IMR-90 (cell line): ENCODE data around the gene BRPF3. TPM values are rescaled to one million over a fixed set of nuclear protein-coding genes. Genes with fewer than 3 reads are reported as not detected.

Experiments
- ATAC-seq: fragments of 200-7000 bp; cut with Tn5 transposase; 2 replicates; pipeline ENCODE4 v1.9.1; 2020; ENCODE audit warnings: low read depth, mild to moderate bottlenecking, moderate library complexity
- BruUV-seq: library from RNA; stranded (reverse); fragments of 400-500 nt; replicated peaks from 2 replicates; lab custom pipeline; 2021; lab: Mats Ljungman, UMichigan
- CTCF ChIA-PET: fragments of 300-600 bp; formaldehyde crosslinking; extraction: SDS; loops from one replicate; lab custom pipeline; 2021; ENCODE audit warnings: antibody characterized with exemption; lab: Yijun Ruan, JAX
- POLR2A ChIA-PET: fragments of 300-600 bp; sonication (Branson Sonifier 250); formaldehyde crosslinking; loops from one replicate; lab custom pipeline; 2022; ENCODE audit warnings: antibody characterized with exemption; ENCODE audit not compliant: unreplicated experiment; lab: Charles Lee
- DNase-seq: peaks from one replicate; pipeline ENCODE4 v3.0.0; 2013
- H2AFZ ChIP-seq: replicated peaks from 2 replicates; pipeline ENCODE3; 2013; ENCODE audit warnings: low read length, mild to moderate bottlenecking; ENCODE audit not compliant: poor library complexity
- H2AK5ac ChIP-seq: 2 replicates; pipeline ENCODE4 v1.6.1; 2013; ENCODE audit warnings: low read depth, low read length, inconsistent platforms
- H2AK9ac ChIP-seq: replicated peaks from 2 replicates; pipeline ENCODE3; 2013; ENCODE audit warnings: mild to moderate bottlenecking, low read depth, low read length, moderate library complexity; ENCODE audit not compliant: poor library complexity
- H2BK120ac ChIP-seq: 2 replicates; pipeline ENCODE4 v1.6.1; 2013; ENCODE audit warnings: low read depth, low read length, inconsistent platforms
- H2BK15ac ChIP-seq: 3 replicates; pipeline ENCODE4 v1.6.1; 2013; ENCODE audit warnings: low read depth, low read length, inconsistent platforms
- H2BK20ac ChIP-seq: 2 replicates; pipeline ENCODE4 v1.6.1; 2013; ENCODE audit warnings: low read depth, mild to moderate bottlenecking, inconsistent platforms, low read length, moderate library complexity
- H2BK5ac ChIP-seq: 2 replicates; pipeline ENCODE4 v1.6.1; 2013; ENCODE audit warnings: mild to moderate bottlenecking, low read depth, low read length, inconsistent platforms; ENCODE audit not compliant: poor library complexity, severe bottlenecking
- H3K14ac ChIP-seq: replicated peaks from 2 replicates; pipeline ENCODE4 v1.6.1; 2013; ENCODE audit warnings: low read depth, low read length, inconsistent platforms
- H3K18ac ChIP-seq: 2 replicates; pipeline ENCODE4 v1.6.1; 2013; ENCODE audit warnings: low read depth, low read length, control low read depth
- H3K23ac ChIP-seq: 2 replicates; pipeline ENCODE4 v1.6.1; 2013; ENCODE audit warnings: low read depth, low read length, inconsistent platforms
- H3K27ac ChIP-seq: 2 replicates; pipeline ENCODE4 v1.5.1; 2013; ENCODE audit warnings: mild to moderate bottlenecking, control low read depth, low read length; ENCODE audit not compliant: insufficient read depth
- H3K27me3 ChIP-seq: 2 replicates; pipeline ENCODE4 v1.6.1; 2013; ENCODE audit warnings: low read length; ENCODE audit not compliant: control insufficient read depth, insufficient read depth
- H3K36me3 ChIP-seq: 2 replicates; pipeline ENCODE4 v1.6.1; 2013; ENCODE audit warnings: low read length, mixed read lengths; ENCODE audit not compliant: control insufficient read depth, insufficient read depth
- H3K4ac ChIP-seq: 2 replicates; pipeline ENCODE4 v1.6.1; 2013; ENCODE audit warnings: low read depth, low read length, inconsistent platforms
- H3K4me1 ChIP-seq: 2 replicates; pipeline ENCODE4 v1.6.1; 2013; ENCODE audit warnings: low read length, mixed read lengths; ENCODE audit not compliant: control insufficient read depth, insufficient read depth
- H3K4me2 ChIP-seq: 2 replicates; pipeline ENCODE4 v1.6.1; 2013; ENCODE audit warnings: low read depth, mild to moderate bottlenecking, control low read depth, low read length, moderate library complexity
- H3K4me3 ChIP-seq: 2 replicates; pipeline ENCODE4 v1.5.1; 2013; ENCODE audit warnings: low read depth, mild to moderate bottlenecking, control low read depth, low read length, moderate library complexity; ENCODE audit not compliant: insufficient read depth
- H3K56ac ChIP-seq: 2 replicates; pipeline ENCODE4 v1.6.1; 2013; ENCODE audit warnings: low read length, inconsistent platforms; ENCODE audit not compliant: insufficient read depth; ENCODE audit errors: extremely low read depth
- H3K79me1 ChIP-seq, 2 experiments: 2 replicates each; pipeline ENCODE4 v1.6.1; 2013; ENCODE audit warnings: low read length in 2 of 2, inconsistent platforms in 1 of 2, low read depth in 1 of 2
- H3K9ac ChIP-seq: 2 replicates; pipeline ENCODE4 v1.6.1; 2013; ENCODE audit warnings: low read depth, low read length, control low read depth
- H3K9me1 ChIP-seq: 2 replicates; pipeline ENCODE4 v1.6.1; 2013; ENCODE audit warnings: low read length, inconsistent platforms; ENCODE audit not compliant: insufficient read depth
- H3K9me3 ChIP-seq: 2 replicates; pipeline ENCODE4 v1.6.1; 2013; ENCODE audit warnings: low read length; ENCODE audit not compliant: control insufficient read depth, insufficient read depth
- H4K20me1 ChIP-seq: 2 replicates; pipeline ENCODE4 v1.6.1; 2013; ENCODE audit warnings: low read length, inconsistent platforms; ENCODE audit not compliant: insufficient read depth
- H4K5ac ChIP-seq: 2 replicates; pipeline ENCODE4 v1.6.1; 2013; ENCODE audit warnings: mild to moderate bottlenecking, low read depth, low read length, control low read depth
- H4K8ac ChIP-seq, 2 experiments: 2 replicates each; pipeline ENCODE4 v1.6.1; 2013; ENCODE audit warnings: low read depth in 2 of 2, low read length in 2 of 2, control low read depth in 1 of 2, inconsistent platforms in 1 of 2
- H4K91ac ChIP-seq: 2 replicates; pipeline ENCODE4 v1.6.1; 2013; ENCODE audit warnings: low read depth, low read length, inconsistent platforms; ENCODE audit not compliant: insufficient read depth
- BHLHE40 ChIP-seq: fragments of 150-350 bp; IDR thresholded peaks from 2 replicates; pipeline ENCODE4 v1.6.1; 2016; ENCODE audit warnings: mild to moderate bottlenecking, low read depth, low read length
- FOS ChIP-seq: fragments of 150-350 bp; IDR thresholded peaks from 2 replicates; pipeline ENCODE4 v1.6.1; 2016; ENCODE audit warnings: low read depth, low read length
- MAFK ChIP-seq: IDR thresholded peaks from 2 replicates; pipeline ENCODE4 v1.6.1; 2012; ENCODE audit warnings: low read depth, low read length, improper control_type of control experiment
- MXI1 ChIP-seq: IDR thresholded peaks from 2 replicates; pipeline ENCODE4 v1.6.1; 2012; ENCODE audit warnings: low read depth, mild to moderate bottlenecking, low read length, moderate library complexity, borderline replicate concordance
- NFE2L2 ChIP-seq: fragments of 150-350 bp; IDR thresholded peaks from 2 replicates; pipeline ENCODE4 v1.6.1; 2016; ENCODE audit warnings: low read depth, mild to moderate bottlenecking, low read length
- RAD21 ChIP-seq: IDR thresholded peaks from 2 replicates; pipeline ENCODE4 v1.6.1; 2012; ENCODE audit warnings: low read length, improper control_type of control experiment
- RCOR1 ChIP-seq: IDR thresholded peaks from 2 replicates; pipeline ENCODE4 v1.6.1; 2012; ENCODE audit warnings: mild to moderate bottlenecking, low read length, improper control_type of control experiment; ENCODE audit not compliant: insufficient replicate concordance
- WGBS, 2 experiments: methylation state at CpG; one replicate each; pipeline versions ENCODE4 v1.1.5 to v1.1.7; 2013; ENCODE audit warnings: missing lambda C conversion rate in 2 of 2; ENCODE audit not compliant: insufficient read length in 1 of 2; ENCODE audit errors: extremely low coverage in 2 of 2; 5-methylcytosine and 5-hydroxymethylcytosine counted together
- dilution Hi-C: fragments of 300-500 bp; cut with HindIII; formaldehyde crosslinking; loops from one replicate; pipeline ENCODE4 v1.14.3; 2018; ENCODE audit warnings: low sequenced_read_pairs; ENCODE audit not compliant: unreplicated experiment
- in situ Hi-C: fragments of 300-500 bp; cut with MboI; formaldehyde crosslinking; loops from 3 replicates; pipeline ENCODE4 v1.14.3; 2019; ENCODE audit warnings: low sequenced_read_pairs, inconsistent platforms, mixed read lengths
- intact Hi-C: fragments of 100-400 bp; cut with micrococcal nuclease; formaldehyde crosslinking; loops from 2 replicates; pipeline ENCODE4 v1.10.0; 2022
- polyA plus RNA-seq, 3 experiments: library from polyadenylated mRNA; depleted of rRNA; stranded (reverse); fragments of >200 nt; gene quantifications; 2 replicates each; pipeline ENCODE4 v1.2.3, GENCODE V29; 2012; ENCODE audit warnings: low replicate concordance in 1 of 3
- total RNA-seq: library from RNA; depleted of rRNA; stranded (reverse); fragments of >200 nt; gene quantifications from 2 replicates; pipeline ENCODE4 v1.2.3, GENCODE V29; 2012
- TF ChIP-seq, protein P1 (sequence below): fragments of 150-350 bp; IDR thresholded peaks from 2 replicates; pipeline ENCODE4 v1.6.1; 2017; ENCODE audit warnings: mild to moderate bottlenecking, antibody characterized with exemption, low read length, low read depth
- TF ChIP-seq, protein P2 (sequence below): conservative IDR thresholded peaks from 2 replicates; pipeline ENCODE4 v1.5.1; 2012; ENCODE audit warnings: mild to moderate bottlenecking, low read depth, low read length, improper control_type of control experiment
- TF ChIP-seq, protein P3 (sequence below): fragments of 150-350 bp; IDR thresholded peaks from 2 replicates; pipeline ENCODE4 v1.6.1; 2016; ENCODE audit warnings: low read depth, mild to moderate bottlenecking, low read length, moderate library complexity, borderline replicate concordance

BRPF3 gene
- total and polyA plus RNA-seq, 2 of the 4 experiments (the other 2 are of a cell fraction) = 10.2 to 17.2 TPM

DNA sequence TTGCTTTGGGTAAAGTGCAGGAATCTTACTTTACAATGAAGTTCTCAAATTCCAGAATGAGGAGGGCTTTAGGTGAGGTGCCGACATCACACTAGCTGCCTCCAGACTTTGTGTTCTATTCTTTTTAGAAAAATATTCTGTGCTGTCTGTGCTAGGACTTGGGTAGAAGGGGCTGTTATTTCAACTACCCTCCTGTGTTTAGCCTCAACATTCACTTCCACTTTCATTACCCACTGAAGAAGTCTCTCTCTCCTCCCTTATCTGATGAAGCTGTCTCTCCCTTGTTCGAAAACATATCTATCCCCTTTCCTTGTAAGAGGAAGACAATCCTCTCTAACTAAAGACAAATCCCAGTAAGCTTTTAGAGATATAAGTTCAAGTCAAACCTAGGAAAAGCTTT lies 25.0 kb upstream of the BRPF3 start:
- in situ Hi-C loops = no loop called here
- intact Hi-C loops = no loop called here
- Histone ChIP-seq H3K27ac (no peak overlapping the region), H3K14ac (no peak overlapping the region), H3K56ac (no peak overlapping the region), H3K4me2 (no peak overlapping the region), H2AK9ac (no peak overlapping the region), H2BK5ac (no peak overlapping the region), H3K36me3 (no peaks in the 10 kb centered on the region), H4K5ac (no peak overlapping the region), H2AK5ac (no peak overlapping the region), H4K8ac (no peak overlapping the region), H3K9ac (no peak overlapping the region), H3K4me1 (no peaks in the 10 kb centered on the region), H3K27me3 (peaks cover 2% of the 10 kb centered on the region), H3K4me3 (no peak overlapping the region), H2BK15ac (no peak overlapping the region), H2BK20ac (no peak overlapping the region), H3K23ac (no peak overlapping the region), H3K9me3 (no peaks in the 10 kb centered on the region), H3K79me1 (no peaks in the 10 kb centered on the region), H3K9me1 (no peaks in the 10 kb centered on the region), H3K4ac (no peak overlapping the region), H4K91ac (no peak overlapping the region), H2BK120ac (no peak overlapping the region), H2AFZ (no peak overlapping the region), H4K20me1 (no peaks in the 10 kb centered on the region), H3K18ac (no peak overlapping the region)
- BruUV-seq = no TSS peak
- dilution Hi-C loops = no loop called here
- ChIA-PET CTCF (no interaction called here), POLR2A (no interaction called here)
- TF ChIP-seq BHLHE40 (no peak), RAD21 (no peak), MAFK (no peak), RCOR1 (no peak), MXI1 (no peak), FOS (no peak), NFE2L2 (no peak)
- TF ChIP-seq, protein P1, sequence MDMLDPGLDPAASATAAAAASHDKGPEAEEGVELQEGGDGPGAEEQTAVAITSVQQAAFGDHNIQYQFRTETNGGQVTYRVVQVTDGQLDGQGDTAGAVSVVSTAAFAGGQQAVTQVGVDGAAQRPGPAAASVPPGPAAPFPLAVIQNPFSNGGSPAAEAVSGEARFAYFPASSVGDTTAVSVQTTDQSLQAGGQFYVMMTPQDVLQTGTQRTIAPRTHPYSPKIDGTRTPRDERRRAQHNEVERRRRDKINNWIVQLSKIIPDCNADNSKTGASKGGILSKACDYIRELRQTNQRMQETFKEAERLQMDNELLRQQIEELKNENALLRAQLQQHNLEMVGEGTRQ = no peak
- TF ChIP-seq, protein P2, sequence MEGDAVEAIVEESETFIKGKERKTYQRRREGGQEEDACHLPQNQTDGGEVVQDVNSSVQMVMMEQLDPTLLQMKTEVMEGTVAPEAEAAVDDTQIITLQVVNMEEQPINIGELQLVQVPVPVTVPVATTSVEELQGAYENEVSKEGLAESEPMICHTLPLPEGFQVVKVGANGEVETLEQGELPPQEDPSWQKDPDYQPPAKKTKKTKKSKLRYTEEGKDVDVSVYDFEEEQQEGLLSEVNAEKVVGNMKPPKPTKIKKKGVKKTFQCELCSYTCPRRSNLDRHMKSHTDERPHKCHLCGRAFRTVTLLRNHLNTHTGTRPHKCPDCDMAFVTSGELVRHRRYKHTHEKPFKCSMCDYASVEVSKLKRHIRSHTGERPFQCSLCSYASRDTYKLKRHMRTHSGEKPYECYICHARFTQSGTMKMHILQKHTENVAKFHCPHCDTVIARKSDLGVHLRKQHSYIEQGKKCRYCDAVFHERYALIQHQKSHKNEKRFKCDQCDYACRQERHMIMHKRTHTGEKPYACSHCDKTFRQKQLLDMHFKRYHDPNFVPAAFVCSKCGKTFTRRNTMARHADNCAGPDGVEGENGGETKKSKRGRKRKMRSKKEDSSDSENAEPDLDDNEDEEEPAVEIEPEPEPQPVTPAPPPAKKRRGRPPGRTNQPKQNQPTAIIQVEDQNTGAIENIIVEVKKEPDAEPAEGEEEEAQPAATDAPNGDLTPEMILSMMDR = no peak
- TF ChIP-seq, protein P3, sequence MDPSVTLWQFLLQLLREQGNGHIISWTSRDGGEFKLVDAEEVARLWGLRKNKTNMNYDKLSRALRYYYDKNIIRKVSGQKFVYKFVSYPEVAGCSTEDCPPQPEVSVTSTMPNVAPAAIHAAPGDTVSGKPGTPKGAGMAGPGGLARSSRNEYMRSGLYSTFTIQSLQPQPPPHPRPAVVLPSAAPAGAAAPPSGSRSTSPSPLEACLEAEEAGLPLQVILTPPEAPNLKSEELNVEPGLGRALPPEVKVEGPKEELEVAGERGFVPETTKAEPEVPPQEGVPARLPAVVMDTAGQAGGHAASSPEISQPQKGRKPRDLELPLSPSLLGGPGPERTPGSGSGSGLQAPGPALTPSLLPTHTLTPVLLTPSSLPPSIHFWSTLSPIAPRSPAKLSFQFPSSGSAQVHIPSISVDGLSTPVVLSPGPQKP = no peak
- no peak for DNase-seq
- no peak for ATAC-seq
- WGBS, 2 experiments = no CpG with 5 or more reads among the region's 2 CpGs
